MM.1S (cell line): Measurements from ENCODE around the gene DHX30.

Source experiments
- DNase-seq: peaks from one replicate; pipeline ENCODE4 v3.0.0-alpha.2; 2015
- H2AFZ ChIP-seq: fragments of 300-600 bp; sonication (generic); 2 replicates; pipeline ENCODE4 v1.6.0; 2016; ENCODE audit warnings: antibody characterized with exemption, low read length
- H3F3A ChIP-seq: fragments of 300-600 bp; sonication (generic); 2 replicates; pipeline ENCODE4 v1.6.1; 2016; ENCODE audit warnings: mild to moderate bottlenecking, antibody characterized with exemption, low read length, moderate library complexity, mixed read lengths; ENCODE audit not compliant: insufficient read depth
- H3K27ac ChIP-seq: fragments of 300-600 bp; sonication (generic); 2 replicates; pipeline ENCODE4 v1.5.1; 2016; ENCODE audit warnings: mild to moderate bottlenecking, low read length
- H3K27me3 ChIP-seq: fragments of 300-600 bp; sonication (generic); replicated peaks from 2 replicates; pipeline ENCODE4 v1.6.0; 2016; ENCODE audit warnings: low read length; ENCODE audit not compliant: insufficient read depth
- H3K36me3 ChIP-seq: fragments of 300-600 bp; sonication (generic); replicated peaks from 2 replicates; pipeline ENCODE4 v1.6.1; 2016; ENCODE audit warnings: mild to moderate bottlenecking, low read length, mixed read lengths; ENCODE audit not compliant: insufficient read depth
- H3K4me1 ChIP-seq: fragments of 300-600 bp; sonication (generic); 2 replicates; pipeline ENCODE4 v1.6.1; 2016; ENCODE audit warnings: low read length, mixed read lengths
- H3K4me2 ChIP-seq: fragments of 300-600 bp; sonication (generic); 2 replicates; pipeline ENCODE4 v1.6.0; 2016; ENCODE audit warnings: low read depth, low read length
- H3K4me3 ChIP-seq: fragments of 300-600 bp; sonication (generic); 2 replicates; pipeline ENCODE4 v1.5.1; 2016; ENCODE audit warnings: low read length, mixed read lengths
- H3K79me2 ChIP-seq: fragments of 300-600 bp; sonication (generic); 2 replicates; pipeline ENCODE4 v1.6.1; 2016; ENCODE audit warnings: mixed run types, low read length, mixed read lengths
- H3K9ac ChIP-seq: fragments of 300-600 bp; sonication (generic); 2 replicates; pipeline ENCODE4 v1.6.1; 2016; ENCODE audit warnings: low read length, mixed read lengths
- H3K9me2 ChIP-seq: fragments of 300-600 bp; sonication (generic); replicated peaks from 2 replicates; pipeline ENCODE4 v1.6.1; 2016; ENCODE audit warnings: mild to moderate bottlenecking, low read length, mixed read lengths; ENCODE audit not compliant: insufficient read depth
- H3K9me3 ChIP-seq: fragments of 300-600 bp; sonication (generic); replicated peaks from 2 replicates; pipeline ENCODE4 v1.6.1; 2016; ENCODE audit warnings: mild to moderate bottlenecking, low read length, mixed read lengths; ENCODE audit not compliant: insufficient read depth
- H4K20me1 ChIP-seq: fragments of 300-600 bp; sonication (generic); 2 replicates; pipeline ENCODE4 v1.6.1; 2016; ENCODE audit warnings: mild to moderate bottlenecking, low read length, moderate library complexity, mixed read lengths; ENCODE audit not compliant: insufficient read depth
- EZH2 ChIP-seq: fragments of 300-600 bp; sonication (generic); optimal IDR thresholded peaks from 2 replicates; pipeline ENCODE3; 2017; ENCODE audit warnings: low read depth, mild to moderate bottlenecking, antibody characterized with exemption, low read length, mixed read lengths
- EZH2phosphoT487 ChIP-seq: fragments of 300-600 bp; sonication (generic); IDR thresholded peaks from 2 replicates; pipeline ENCODE4 v1.6.1; 2018; ENCODE audit warnings: antibody characterized with exemption, low read length
- TF ChIP-seq, protein P1 (sequence below): fragments of 300-600 bp; sonication (generic); IDR thresholded peaks from 2 replicates; pipeline ENCODE4 v1.5.1; 2016; ENCODE audit warnings: antibody characterized with exemption, low read length, mixed read lengths

Gene DHX30

DNA sequence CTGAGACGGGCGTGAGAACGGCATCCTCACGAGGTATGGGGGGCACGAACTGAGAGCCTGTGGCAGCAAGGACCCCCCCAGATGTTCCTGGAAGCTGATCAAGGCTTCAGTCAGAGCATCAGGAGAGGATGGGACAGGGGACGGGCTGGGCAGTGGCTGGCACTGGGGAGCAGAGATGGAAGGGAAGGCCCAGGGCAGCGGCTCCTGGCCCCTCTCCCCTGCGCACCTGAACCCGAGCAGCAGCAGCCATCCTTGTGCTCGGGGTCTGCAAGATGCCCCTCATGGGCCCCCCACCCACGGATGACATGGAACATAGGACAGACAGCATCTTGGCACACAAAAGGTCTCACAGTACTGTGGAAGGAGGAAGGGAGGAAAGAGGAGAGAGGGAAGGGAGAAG is 51.3 kb downstream of the DHX30 start:
- Histone ChIP-seq H2AFZ (no peak overlapping the region), H3K9me2 (no peaks in the 10 kb centered on the region), H3K4me3 (no peak overlapping the region), H3K4me1 (no peaks in the 10 kb centered on the region), H4K20me1 (no peaks in the 10 kb centered on the region), H3K27ac (no peak overlapping the region), H3K9me3 (no peaks in the 10 kb centered on the region), H3K4me2 (no peak overlapping the region), H3K79me2 (no peaks in the 10 kb centered on the region), H3K27me3 (no peaks in the 10 kb centered on the region), H3K9ac (no peak overlapping the region), H3F3A (no peaks in the 10 kb centered on the region; the same call in 1 of the 2 replicates), H3K36me3 (no peaks in the 10 kb centered on the region)
- no peak for DNase-seq
- TF ChIP-seq EZH2 (no peak), EZH2phosphoT487 (no peak)
- TF ChIP-seq, protein P1, sequence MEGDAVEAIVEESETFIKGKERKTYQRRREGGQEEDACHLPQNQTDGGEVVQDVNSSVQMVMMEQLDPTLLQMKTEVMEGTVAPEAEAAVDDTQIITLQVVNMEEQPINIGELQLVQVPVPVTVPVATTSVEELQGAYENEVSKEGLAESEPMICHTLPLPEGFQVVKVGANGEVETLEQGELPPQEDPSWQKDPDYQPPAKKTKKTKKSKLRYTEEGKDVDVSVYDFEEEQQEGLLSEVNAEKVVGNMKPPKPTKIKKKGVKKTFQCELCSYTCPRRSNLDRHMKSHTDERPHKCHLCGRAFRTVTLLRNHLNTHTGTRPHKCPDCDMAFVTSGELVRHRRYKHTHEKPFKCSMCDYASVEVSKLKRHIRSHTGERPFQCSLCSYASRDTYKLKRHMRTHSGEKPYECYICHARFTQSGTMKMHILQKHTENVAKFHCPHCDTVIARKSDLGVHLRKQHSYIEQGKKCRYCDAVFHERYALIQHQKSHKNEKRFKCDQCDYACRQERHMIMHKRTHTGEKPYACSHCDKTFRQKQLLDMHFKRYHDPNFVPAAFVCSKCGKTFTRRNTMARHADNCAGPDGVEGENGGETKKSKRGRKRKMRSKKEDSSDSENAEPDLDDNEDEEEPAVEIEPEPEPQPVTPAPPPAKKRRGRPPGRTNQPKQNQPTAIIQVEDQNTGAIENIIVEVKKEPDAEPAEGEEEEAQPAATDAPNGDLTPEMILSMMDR: no peak

DNA sequence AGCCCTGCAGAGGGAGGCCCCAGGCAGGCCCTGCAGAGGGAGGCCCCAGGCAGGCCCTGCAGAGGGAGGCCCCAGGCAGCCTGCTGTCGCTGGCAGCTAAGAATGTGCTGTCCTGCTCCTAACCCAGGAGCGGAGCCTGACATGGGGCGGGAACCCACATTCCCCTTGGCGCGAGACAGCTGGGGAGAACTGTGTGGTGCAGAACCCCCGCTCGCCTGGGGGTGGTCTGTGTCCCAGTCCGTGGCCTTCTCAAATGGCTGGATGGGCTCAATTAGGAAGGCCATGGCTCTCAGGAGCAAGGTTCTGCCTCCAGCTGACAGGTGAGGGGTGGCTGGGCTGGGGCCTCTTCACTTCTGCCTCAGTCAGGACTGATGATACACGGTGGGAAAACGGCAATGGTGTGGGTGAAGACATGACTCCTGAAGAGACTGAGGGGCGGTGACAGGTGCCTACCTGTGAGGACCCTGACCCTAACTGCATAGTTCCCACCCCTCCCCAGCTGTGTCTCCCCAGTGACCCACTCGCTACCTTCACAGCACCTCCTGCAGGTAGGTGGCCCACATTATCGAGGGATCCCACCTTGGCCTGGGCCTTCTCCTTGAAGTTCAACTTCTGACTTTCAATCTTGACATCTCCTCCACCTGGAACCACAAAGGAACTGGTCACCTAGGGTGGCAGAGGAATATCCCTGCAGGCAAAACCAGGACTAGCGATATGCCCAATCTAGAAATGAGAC is 52.0 kb downstream of the DHX30 start:
- Histone ChIP-seq H3K27me3 (no peaks in the 10 kb centered on the region), H3K9ac (no peak overlapping the region), H3K4me3 (no peak overlapping the region), H3F3A (no peaks in the 10 kb centered on the region; the same call in 1 of the 2 replicates), H4K20me1 (no peaks in the 10 kb centered on the region), H2AFZ (no peak overlapping the region), H3K9me2 (no peaks in the 10 kb centered on the region), H3K27ac (no peak overlapping the region), H3K9me3 (no peaks in the 10 kb centered on the region), H3K4me1 (no peaks in the 10 kb centered on the region), H3K4me2 (no peak overlapping the region), H3K79me2 (no peaks in the 10 kb centered on the region), H3K36me3 (no peaks in the 10 kb centered on the region)
- TF ChIP-seq, protein P1: no peak
- TF ChIP-seq EZH2: no peak
- no peak for DNase-seq

DNA sequence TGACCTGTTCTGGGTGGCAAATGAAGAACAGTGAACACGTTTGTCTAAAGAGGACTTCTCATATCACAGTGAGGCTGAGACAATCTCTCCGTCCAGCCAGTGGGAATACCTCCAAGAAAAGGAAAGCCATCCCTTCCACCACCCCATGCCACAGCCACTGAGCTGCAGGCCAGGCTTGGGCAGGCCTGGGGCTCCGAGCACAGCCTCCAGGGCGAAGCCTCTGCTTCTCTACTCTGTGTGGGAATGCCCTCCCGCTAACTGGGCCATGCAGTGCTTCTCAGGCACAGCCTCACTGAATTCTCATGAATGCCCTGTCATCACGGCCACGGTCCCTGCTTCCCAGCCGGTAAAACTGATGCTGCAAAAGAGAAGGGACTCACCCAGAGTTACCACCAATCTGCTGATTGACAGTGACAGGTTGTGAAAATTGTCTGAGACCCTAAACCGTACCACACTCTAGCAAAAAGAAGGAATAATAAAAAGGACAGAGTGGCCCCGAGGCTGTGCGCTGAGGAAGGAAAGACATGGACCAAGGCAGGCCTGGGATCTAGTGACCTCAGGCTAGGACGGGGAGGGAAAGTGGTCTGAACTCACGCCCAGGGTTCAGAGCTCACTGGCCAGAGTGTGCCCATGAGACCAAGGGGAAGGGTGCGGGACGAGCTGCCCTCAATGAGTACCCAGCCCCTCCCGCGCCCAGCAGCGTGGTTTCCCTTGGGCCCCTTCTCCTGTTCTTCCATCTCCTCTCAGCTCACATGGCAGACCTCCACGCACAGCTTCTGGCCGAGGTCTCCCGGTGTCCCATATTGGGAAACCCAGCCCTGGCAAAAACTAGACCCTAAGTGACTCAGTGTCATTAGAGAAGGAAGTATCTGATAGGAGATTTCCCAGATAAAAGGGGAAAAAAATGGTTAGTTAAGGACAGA is 52.8 kb downstream of the DHX30 start:
- DNase-seq: no peak
- Histone ChIP-seq H3K4me2 (no peak overlapping the region), H3F3A (no peaks in the 10 kb centered on the region; the same call in 1 of the 2 replicates), H3K27ac (no peak overlapping the region), H3K27me3 (no peaks in the 10 kb centered on the region), H2AFZ (no peak overlapping the region), H3K9me2 (no peaks in the 10 kb centered on the region), H3K9ac (no peak overlapping the region), H4K20me1 (no peaks in the 10 kb centered on the region), H3K4me1 (no peaks in the 10 kb centered on the region), H3K36me3 (no peaks in the 10 kb centered on the region), H3K4me3 (no peak overlapping the region), H3K79me2 (no peaks in the 10 kb centered on the region), H3K9me3 (no peaks in the 10 kb centered on the region)
- TF ChIP-seq, protein P1: no peak
- TF ChIP-seq EZH2phosphoT487 (no peak), EZH2 (no peak)
